GM23338 (cell line): ENCODE measurements around the gene CDC34. TPM values are rescaled to one million over a fixed set of nuclear protein-coding genes. Genes with fewer than 3 reads are reported as not detected.

Experiments
- ATAC-seq: fragments of 200-7000 bp; cut with Tn5 transposase; 3 replicates; pipeline ENCODE4 v1.9.1; 2020
- DNase-seq: peaks from one replicate; pipeline ENCODE4 v3.0.0-alpha.2; 2015; ENCODE audit warnings: low spot score
- H2AFZ ChIP-seq: fragments of 200-600 bp; sonication (generic); 2 replicates; pipeline ENCODE4 v1.8.0; 2016; ENCODE audit warnings: antibody characterized with exemption, mild to moderate bottlenecking, moderate library complexity
- H3F3A ChIP-seq: fragments of 200-600 bp; sonication (generic); replicated peaks from 2 replicates; pipeline ENCODE4 v1.8.0; 2017; ENCODE audit warnings: antibody characterized with exemption, mixed run types, low read depth
- H3K27ac ChIP-seq: fragments of 200-600 bp; sonication (generic); 2 replicates; pipeline ENCODE4 v1.6.1; 2016; ENCODE audit warnings: low read depth
- H3K27me3 ChIP-seq: fragments of 200-600 bp; sonication (generic); 2 replicates; pipeline ENCODE4 v1.8.0; 2016; ENCODE audit warnings: mild to moderate bottlenecking, mixed run types, moderate library complexity; ENCODE audit not compliant: insufficient read depth
- H3K36me3 ChIP-seq: fragments of 200-600 bp; sonication (generic); 2 replicates; pipeline ENCODE4 v1.8.0; 2016; ENCODE audit warnings: mild to moderate bottlenecking; ENCODE audit not compliant: insufficient read depth
- H3K4me1 ChIP-seq: fragments of 200-600 bp; sonication (generic); 2 replicates; pipeline ENCODE4 v1.8.0; 2016; ENCODE audit warnings: mild to moderate bottlenecking, moderate library complexity; ENCODE audit not compliant: insufficient read depth
- H3K4me2 ChIP-seq: fragments of 200-600 bp; sonication (generic); 2 replicates; pipeline ENCODE4 v1.7.1; 2017; ENCODE audit warnings: mixed run types
- H3K4me3 ChIP-seq: fragments of 200-600 bp; sonication (generic); 2 replicates; pipeline ENCODE4 v1.6.1; 2016; ENCODE audit warnings: mixed run types
- H3K79me2 ChIP-seq: fragments of 200-600 bp; sonication (generic); replicated peaks from 2 replicates; pipeline ENCODE4 v1.8.0; 2017; ENCODE audit warnings: mild to moderate bottlenecking; ENCODE audit not compliant: insufficient read depth
- H3K9me2 ChIP-seq: fragments of 200-600 bp; sonication (generic); 2 replicates; pipeline ENCODE4 v1.8.0; 2017; ENCODE audit not compliant: insufficient read depth
- H4K20me1 ChIP-seq: fragments of 200-600 bp; sonication (generic); replicated peaks from 2 replicates; pipeline ENCODE4 v1.8.0; 2017; ENCODE audit warnings: mild to moderate bottlenecking; ENCODE audit not compliant: insufficient read depth
- H3K27ac Mint-ChIP-seq: 2 replicates; pipeline ENCODE4 v1.8.0; 2020; ENCODE audit warnings: inconsistent platforms, mild to moderate bottlenecking, moderate library complexity, mixed read lengths
- H3K27me3 Mint-ChIP-seq: 3 replicates; pipeline ENCODE4 v1.8.0; 2022; ENCODE audit warnings: low read depth, mild to moderate bottlenecking, moderate library complexity, mixed read lengths, inconsistent platforms; ENCODE audit not compliant: insufficient read depth, poor library complexity
- H3K36me3 Mint-ChIP-seq: 3 replicates; pipeline ENCODE4 v1.8.0; 2021; ENCODE audit warnings: low read depth, mild to moderate bottlenecking, inconsistent platforms, moderate library complexity, mixed read lengths
- H3K4me1 Mint-ChIP-seq: 3 replicates; pipeline ENCODE4 v1.8.0; 2020; ENCODE audit warnings: mild to moderate bottlenecking, inconsistent platforms, mixed read lengths
- H3K4me3 Mint-ChIP-seq: 3 replicates; pipeline ENCODE4 v1.8.0; 2021; ENCODE audit warnings: moderate library complexity, mild to moderate bottlenecking, inconsistent platforms, mixed read lengths
- H3K9me3 Mint-ChIP-seq: 3 replicates; pipeline ENCODE4 v1.8.0; 2020; ENCODE audit warnings: moderate library complexity, mild to moderate bottlenecking, inconsistent platforms, mixed read lengths
- CREB1 ChIP-seq: fragments of 250-450 bp; sonication (Bioruptor Pico); IDR thresholded peaks from 2 replicates; pipeline ENCODE4 v1.5.0; 2020; ENCODE audit warnings: low read depth, mild to moderate bottlenecking, moderate library complexity
- EZH2 ChIP-seq: fragments of 200-600 bp; sonication (generic); IDR thresholded peaks from one replicate; pipeline ENCODE4 v1.8.0; 2017; ENCODE audit warnings: antibody characterized with exemption, mild to moderate bottlenecking, low read depth; ENCODE audit not compliant: unreplicated experiment
- EZH2phosphoT487 ChIP-seq: fragments of 200-600 bp; sonication (generic); IDR thresholded peaks from one replicate; pipeline ENCODE4 v1.8.1; 2018; ENCODE audit warnings: antibody characterized with exemption; ENCODE audit not compliant: unreplicated experiment
- JUNB ChIP-seq: IDR thresholded peaks from one replicate; pipeline ENCODE4 v1.6.1; 2016; ENCODE audit warnings: antibody characterized with exemption; ENCODE audit not compliant: unreplicated experiment
- NANOG ChIP-seq: IDR thresholded peaks from 2 replicates; pipeline ENCODE4 v1.6.1; 2016; ENCODE audit warnings: antibody characterized with exemption, borderline replicate concordance
- POLR2AphosphoS5 ChIP-seq: IDR thresholded peaks from 2 replicates; pipeline ENCODE4 v1.6.1; 2016; ENCODE audit warnings: antibody characterized with exemption, low read depth
- STAT1 ChIP-seq: IDR thresholded peaks from one replicate; pipeline ENCODE4 v1.6.1; 2016; ENCODE audit warnings: antibody characterized with exemption; ENCODE audit not compliant: unreplicated experiment
- ZNF114 ChIP-seq: fragments of 250-450 bp; sonication (Bioruptor Pico); IDR thresholded peaks from 2 replicates; pipeline ENCODE4 v1.5.0; 2020; ENCODE audit warnings: mild to moderate bottlenecking, moderate library complexity
- ZNF331 ChIP-seq: fragments of 250-450 bp; sonication (Bioruptor Pico); IDR thresholded peaks from 2 replicates; pipeline ENCODE4 v1.5.0; 2020; ENCODE audit warnings: low read depth, mild to moderate bottlenecking, moderate library complexity
- polyA plus RNA-seq: library from polyadenylated mRNA; unstranded; fragments of >200 nt; fragmentation: Nextera tagmentation; extraction: Ambion mirVana; gene quantifications from 2 replicates; pipeline ENCODE4 v1.2.1, GENCODE V29; 2016
- total RNA-seq: library from RNA; depleted of rRNA; stranded (reverse); fragments of >200 nt; shearing (Covaris generic); gene quantifications from 2 replicates; pipeline ENCODE4 v1.2.3, GENCODE V29; 2014
- TF ChIP-seq, protein P1 (sequence below): IDR thresholded peaks from one replicate; pipeline ENCODE4 v1.6.1; 2018; ENCODE audit warnings: antibody characterized with exemption; ENCODE audit not compliant: unreplicated experiment
- TF ChIP-seq, protein P2 (sequence below): IDR thresholded peaks from 2 replicates; pipeline ENCODE4 v1.6.1; 2016; ENCODE audit warnings: antibody characterized with exemption
- TF ChIP-seq, protein P3 (sequence below), 2 experiments: fragments of 200-600 bp in 1 of 2; sonication (generic) in 1 of 2; conservative IDR thresholded peaks; 2 replicates each; pipeline versions ENCODE4 v1.5.1 to v1.6.1; 2016 to 2017; ENCODE audit warnings: antibody characterized with exemption in 2 of 2, low read depth in 2 of 2, mild to moderate bottlenecking in 2 of 2, moderate library complexity in 1 of 2
- TF ChIP-seq, protein P4 (sequence below): fragments of 250-450 bp; sonication (Bioruptor Pico); IDR thresholded peaks from 2 replicates; pipeline ENCODE4 v1.5.0; 2020; ENCODE audit warnings: mild to moderate bottlenecking, moderate library complexity

The CDC34 gene
- total and polyA plus RNA-seq, 2 experiments from 2014 or later = 114 to 148 TPM

DNA sequence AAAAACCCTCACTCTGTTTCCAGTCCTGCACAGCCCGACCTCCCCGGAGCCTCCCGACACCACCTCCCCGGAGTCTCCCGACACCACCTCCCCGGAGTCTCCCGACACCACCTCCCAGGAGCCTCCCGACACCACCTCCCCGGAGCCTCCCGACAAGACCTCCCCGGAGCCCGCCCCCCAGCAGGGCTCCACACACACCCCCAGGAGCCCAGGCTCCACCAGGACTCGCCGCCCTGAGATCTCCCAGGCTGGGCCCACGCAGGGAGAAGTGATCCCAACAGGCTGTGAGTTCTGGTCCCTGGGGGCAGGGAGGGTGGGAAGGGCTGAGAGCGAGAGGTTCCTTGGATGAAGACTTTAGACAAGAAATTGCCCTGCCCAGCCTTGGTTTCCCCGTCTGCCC lies 29.9 kb upstream of the CDC34 start:
- Histone ChIP-seq H3K27ac (no peak overlapping the region), H2AFZ (no peak overlapping the region), H3K4me3 (no peak overlapping the region), H3K79me2 (no peaks in the 10 kb centered on the region), H3K9me2 (no peaks in the 10 kb centered on the region), H3K4me2 (no peak overlapping the region), H4K20me1 (no peaks in the 10 kb centered on the region), H3F3A (peaks cover 4% of the 10 kb centered on the region; the same call in 1 of the 2 replicates), H3K4me1 (peaks cover 9% of the 10 kb centered on the region; the same call in 1 of the 2 replicates), H3K27me3 (peaks cover 37% of the 10 kb centered on the region), H3K36me3 (no peaks in the 10 kb centered on the region)
- Mint-ChIP-seq H3K27me3 (peaks cover 29% of the 10 kb centered on the region), H3K4me3 (no peak overlapping the region), H3K4me1 (peaks cover 6% of the 10 kb centered on the region), H3K36me3 (peaks cover 2% of the 10 kb centered on the region; the same call in 2 of the 3 replicates), H3K9me3 (peaks cover 9% of the 10 kb centered on the region; the same call in 2 of the 3 replicates), H3K27ac (no peak overlapping the region)
- no peak for DNase-seq
- no peak for ATAC-seq
- TF ChIP-seq, protein P1, sequence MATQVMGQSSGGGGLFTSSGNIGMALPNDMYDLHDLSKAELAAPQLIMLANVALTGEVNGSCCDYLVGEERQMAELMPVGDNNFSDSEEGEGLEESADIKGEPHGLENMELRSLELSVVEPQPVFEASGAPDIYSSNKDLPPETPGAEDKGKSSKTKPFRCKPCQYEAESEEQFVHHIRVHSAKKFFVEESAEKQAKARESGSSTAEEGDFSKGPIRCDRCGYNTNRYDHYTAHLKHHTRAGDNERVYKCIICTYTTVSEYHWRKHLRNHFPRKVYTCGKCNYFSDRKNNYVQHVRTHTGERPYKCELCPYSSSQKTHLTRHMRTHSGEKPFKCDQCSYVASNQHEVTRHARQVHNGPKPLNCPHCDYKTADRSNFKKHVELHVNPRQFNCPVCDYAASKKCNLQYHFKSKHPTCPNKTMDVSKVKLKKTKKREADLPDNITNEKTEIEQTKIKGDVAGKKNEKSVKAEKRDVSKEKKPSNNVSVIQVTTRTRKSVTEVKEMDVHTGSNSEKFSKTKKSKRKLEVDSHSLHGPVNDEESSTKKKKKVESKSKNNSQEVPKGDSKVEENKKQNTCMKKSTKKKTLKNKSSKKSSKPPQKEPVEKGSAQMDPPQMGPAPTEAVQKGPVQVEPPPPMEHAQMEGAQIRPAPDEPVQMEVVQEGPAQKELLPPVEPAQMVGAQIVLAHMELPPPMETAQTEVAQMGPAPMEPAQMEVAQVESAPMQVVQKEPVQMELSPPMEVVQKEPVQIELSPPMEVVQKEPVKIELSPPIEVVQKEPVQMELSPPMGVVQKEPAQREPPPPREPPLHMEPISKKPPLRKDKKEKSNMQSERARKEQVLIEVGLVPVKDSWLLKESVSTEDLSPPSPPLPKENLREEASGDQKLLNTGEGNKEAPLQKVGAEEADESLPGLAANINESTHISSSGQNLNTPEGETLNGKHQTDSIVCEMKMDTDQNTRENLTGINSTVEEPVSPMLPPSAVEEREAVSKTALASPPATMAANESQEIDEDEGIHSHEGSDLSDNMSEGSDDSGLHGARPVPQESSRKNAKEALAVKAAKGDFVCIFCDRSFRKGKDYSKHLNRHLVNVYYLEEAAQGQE = no peak
- TF ChIP-seq JUNB (no peak), CREB1 (no peak), STAT1 (no peak), EZH2 (no peak), ZNF114 (CRISPR knock-in tag) (no peak), ZNF331 (no peak), POLR2AphosphoS5 (no peak), NANOG (no peak), EZH2phosphoT487 (no peak)
- TF ChIP-seq, protein P2, sequence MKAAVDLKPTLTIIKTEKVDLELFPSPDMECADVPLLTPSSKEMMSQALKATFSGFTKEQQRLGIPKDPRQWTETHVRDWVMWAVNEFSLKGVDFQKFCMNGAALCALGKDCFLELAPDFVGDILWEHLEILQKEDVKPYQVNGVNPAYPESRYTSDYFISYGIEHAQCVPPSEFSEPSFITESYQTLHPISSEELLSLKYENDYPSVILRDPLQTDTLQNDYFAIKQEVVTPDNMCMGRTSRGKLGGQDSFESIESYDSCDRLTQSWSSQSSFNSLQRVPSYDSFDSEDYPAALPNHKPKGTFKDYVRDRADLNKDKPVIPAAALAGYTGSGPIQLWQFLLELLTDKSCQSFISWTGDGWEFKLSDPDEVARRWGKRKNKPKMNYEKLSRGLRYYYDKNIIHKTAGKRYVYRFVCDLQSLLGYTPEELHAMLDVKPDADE = no peak
- TF ChIP-seq, protein P3, sequence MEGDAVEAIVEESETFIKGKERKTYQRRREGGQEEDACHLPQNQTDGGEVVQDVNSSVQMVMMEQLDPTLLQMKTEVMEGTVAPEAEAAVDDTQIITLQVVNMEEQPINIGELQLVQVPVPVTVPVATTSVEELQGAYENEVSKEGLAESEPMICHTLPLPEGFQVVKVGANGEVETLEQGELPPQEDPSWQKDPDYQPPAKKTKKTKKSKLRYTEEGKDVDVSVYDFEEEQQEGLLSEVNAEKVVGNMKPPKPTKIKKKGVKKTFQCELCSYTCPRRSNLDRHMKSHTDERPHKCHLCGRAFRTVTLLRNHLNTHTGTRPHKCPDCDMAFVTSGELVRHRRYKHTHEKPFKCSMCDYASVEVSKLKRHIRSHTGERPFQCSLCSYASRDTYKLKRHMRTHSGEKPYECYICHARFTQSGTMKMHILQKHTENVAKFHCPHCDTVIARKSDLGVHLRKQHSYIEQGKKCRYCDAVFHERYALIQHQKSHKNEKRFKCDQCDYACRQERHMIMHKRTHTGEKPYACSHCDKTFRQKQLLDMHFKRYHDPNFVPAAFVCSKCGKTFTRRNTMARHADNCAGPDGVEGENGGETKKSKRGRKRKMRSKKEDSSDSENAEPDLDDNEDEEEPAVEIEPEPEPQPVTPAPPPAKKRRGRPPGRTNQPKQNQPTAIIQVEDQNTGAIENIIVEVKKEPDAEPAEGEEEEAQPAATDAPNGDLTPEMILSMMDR (conservative IDR thresholded peaks at IDR 0.05; ENCODE audit: low read depth in 2 of 2) = no peak
- TF ChIP-seq, protein P4, sequence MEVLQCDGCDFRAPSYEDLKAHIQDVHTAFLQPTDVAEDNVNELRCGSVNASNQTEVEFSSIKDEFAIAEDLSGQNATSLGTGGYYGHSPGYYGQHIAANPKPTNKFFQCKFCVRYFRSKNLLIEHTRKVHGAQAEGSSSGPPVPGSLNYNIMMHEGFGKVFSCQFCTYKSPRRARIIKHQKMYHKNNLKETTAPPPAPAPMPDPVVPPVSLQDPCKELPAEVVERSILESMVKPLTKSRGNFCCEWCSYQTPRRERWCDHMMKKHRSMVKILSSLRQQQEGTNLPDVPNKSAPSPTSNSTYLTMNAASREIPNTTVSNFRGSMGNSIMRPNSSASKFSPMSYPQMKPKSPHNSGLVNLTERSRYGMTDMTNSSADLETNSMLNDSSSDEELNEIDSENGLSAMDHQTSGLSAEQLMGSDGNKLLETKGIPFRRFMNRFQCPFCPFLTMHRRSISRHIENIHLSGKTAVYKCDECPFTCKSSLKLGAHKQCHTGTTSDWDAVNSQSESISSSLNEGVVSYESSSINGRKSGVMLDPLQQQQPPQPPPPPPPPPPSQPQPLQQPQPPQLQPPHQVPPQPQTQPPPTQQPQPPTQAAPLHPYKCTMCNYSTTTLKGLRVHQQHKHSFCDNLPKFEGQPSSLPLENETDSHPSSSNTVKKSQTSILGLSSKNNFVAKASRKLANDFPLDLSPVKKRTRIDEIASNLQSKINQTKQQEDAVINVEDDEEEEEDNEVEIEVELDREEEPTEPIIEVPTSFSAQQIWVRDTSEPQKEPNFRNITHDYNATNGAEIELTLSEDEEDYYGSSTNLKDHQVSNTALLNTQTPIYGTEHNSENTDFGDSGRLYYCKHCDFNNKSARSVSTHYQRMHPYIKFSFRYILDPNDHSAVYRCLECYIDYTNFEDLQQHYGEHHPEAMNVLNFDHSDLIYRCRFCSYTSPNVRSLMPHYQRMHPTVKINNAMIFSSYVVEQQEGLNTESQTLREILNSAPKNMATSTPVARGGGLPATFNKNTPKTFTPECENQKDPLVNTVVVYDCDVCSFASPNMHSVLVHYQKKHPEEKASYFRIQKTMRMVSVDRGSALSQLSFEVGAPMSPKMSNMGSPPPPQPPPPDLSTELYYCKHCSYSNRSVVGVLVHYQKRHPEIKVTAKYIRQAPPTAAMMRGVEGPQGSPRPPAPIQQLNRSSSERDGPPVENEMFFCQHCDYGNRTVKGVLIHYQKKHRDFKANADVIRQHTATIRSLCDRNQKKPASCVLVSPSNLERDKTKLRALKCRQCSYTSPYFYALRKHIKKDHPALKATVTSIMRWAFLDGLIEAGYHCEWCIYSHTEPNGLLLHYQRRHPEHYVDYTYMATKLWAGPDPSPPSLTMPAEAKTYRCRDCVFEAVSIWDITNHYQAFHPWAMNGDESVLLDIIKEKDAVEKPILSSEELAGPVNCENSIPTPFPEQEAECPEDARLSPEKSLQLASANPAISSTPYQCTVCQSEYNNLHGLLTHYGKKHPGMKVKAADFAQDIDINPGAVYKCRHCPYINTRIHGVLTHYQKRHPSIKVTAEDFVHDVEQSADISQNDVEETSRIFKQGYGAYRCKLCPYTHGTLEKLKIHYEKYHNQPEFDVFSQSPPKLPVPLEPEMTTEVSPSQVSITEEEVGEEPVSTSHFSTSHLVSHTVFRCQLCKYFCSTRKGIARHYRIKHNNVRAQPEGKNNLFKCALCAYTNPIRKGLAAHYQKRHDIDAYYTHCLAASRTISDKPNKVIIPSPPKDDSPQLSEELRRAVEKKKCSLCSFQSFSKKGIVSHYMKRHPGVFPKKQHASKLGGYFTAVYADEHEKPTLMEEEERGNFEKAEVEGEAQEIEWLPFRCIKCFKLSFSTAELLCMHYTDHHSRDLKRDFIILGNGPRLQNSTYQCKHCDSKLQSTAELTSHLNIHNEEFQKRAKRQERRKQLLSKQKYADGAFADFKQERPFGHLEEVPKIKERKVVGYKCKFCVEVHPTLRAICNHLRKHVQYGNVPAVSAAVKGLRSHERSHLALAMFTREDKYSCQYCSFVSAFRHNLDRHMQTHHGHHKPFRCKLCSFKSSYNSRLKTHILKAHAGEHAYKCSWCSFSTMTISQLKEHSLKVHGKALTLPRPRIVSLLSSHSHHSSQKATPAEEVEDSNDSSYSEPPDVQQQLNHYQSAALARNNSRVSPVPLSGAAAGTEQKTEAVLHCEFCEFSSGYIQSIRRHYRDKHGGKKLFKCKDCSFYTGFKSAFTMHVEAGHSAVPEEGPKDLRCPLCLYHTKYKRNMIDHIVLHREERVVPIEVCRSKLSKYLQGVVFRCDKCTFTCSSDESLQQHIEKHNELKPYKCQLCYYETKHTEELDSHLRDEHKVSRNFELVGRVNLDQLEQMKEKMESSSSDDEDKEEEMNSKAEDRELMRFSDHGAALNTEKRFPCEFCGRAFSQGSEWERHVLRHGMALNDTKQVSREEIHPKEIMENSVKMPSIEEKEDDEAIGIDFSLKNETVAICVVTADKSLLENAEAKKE = no peak
